BJ (cell line): ENCODE data around the gene PACRG. TPM values are rescaled to one million over a fixed set of nuclear protein-coding genes. Genes with fewer than 3 reads are reported as not detected.

Experiments
- CTCF ChIA-PET: fragments of 350-600 bp; formaldehyde crosslinking; extraction: SDS; loops from one replicate; lab custom pipeline; 2021; ENCODE audit warnings: antibody characterized with exemption, inconsistent platforms; lab: Yijun Ruan, JAX
- POLR2A ChIA-PET: fragments of 300-600 bp; sonication (Branson Sonifier 250); formaldehyde crosslinking; extraction: SDS; loops from one replicate; lab custom pipeline; 2021; ENCODE audit warnings: antibody characterized with exemption; lab: Charles Lee
- DNase-seq: peaks from one replicate; pipeline ENCODE4 v3.0.0-alpha.2; 2011; ENCODE audit warnings: low read depth
- H3K27me3 ChIP-seq: 2 replicates; pipeline ENCODE4 v1.6.0; 2011; ENCODE audit warnings: low read length; ENCODE audit not compliant: control insufficient read depth, insufficient read depth
- H3K36me3 ChIP-seq: 2 replicates; pipeline ENCODE4 v1.5.1; 2011; ENCODE audit warnings: low read length; ENCODE audit not compliant: control insufficient read depth, insufficient read depth
- H3K4me3 ChIP-seq: 2 replicates; pipeline ENCODE4 v1.5.1; 2011; ENCODE audit warnings: low read depth, mild to moderate bottlenecking, control low read depth, low read length
- CTCF ChIP-seq: IDR thresholded peaks from 2 replicates; pipeline ENCODE4 v1.5.1; 2011; ENCODE audit warnings: low read depth, mild to moderate bottlenecking, control low read depth, inconsistent platforms, low read length, moderate library complexity; ENCODE audit not compliant: insufficient read depth
- polyA plus RNA-seq: library from polyadenylated mRNA; depleted of rRNA; stranded (reverse); fragments of >200 nt; gene quantifications from 2 replicates; pipeline ENCODE4 v1.2.3, GENCODE V29; 2011

The PACRG gene
- polyA plus RNA-seq, 1 experiment = 0.20 TPM

- no peaks in the 10 kb centered on the region for H3K36me3 ChIP-seq
- ChIA-PET CTCF (no interaction called here), POLR2A (no interaction called here)
- no peak overlapping the region for H3K4me3 ChIP-seq
- H3K27me3 ChIP-seq = no peaks in the 10 kb centered on the region
- DNase-seq = no peak
- TF ChIP-seq CTCF = no peak
Observed at GRCh38 chr6:162882801-162883481, 155.2 kb downstream of the PACRG start.

GRCh38 chr6:162887981-162888689, 160.4 kb downstream of the PACRG start:
- Histone ChIP-seq H3K27me3 (no peaks in the 10 kb centered on the region), H3K4me3 (no peak overlapping the region), H3K36me3 (no peaks in the 10 kb centered on the region)
- ChIA-PET CTCF (interaction anchor here (0.5 kb wide), 1 partner anchor 498 kb away, joined by 3 read pairs; no protein-coding TSS in a partner anchor), POLR2A (no interaction called here)
- no peak for DNase-seq
- TF ChIP-seq CTCF = no peak

GRCh38 chr6:162889303-162889702, 161.5 kb downstream of the PACRG start:
- Histone ChIP-seq H3K4me3 (no peak overlapping the region), H3K27me3 (no peaks in the 10 kb centered on the region), H3K36me3 (no peaks in the 10 kb centered on the region)
- no peak for TF ChIP-seq CTCF
- CTCF ChIA-PET = interaction anchor here (0.6 kb wide), 1 partner anchor 170 kb away, joined by 3 read pairs; no protein-coding TSS in a partner anchor
- POLR2A ChIA-PET = no interaction called here
- DNase-seq = no peak

GRCh38 chr6:162898011-162898410, 170.2 kb downstream of the PACRG start:
- TF ChIP-seq CTCF = no peak
- H3K36me3 ChIP-seq = no peaks in the 10 kb centered on the region
- no peaks in the 10 kb centered on the region for H3K27me3 ChIP-seq
- H3K4me3 ChIP-seq = no peak overlapping the region
- ChIA-PET POLR2A (no interaction called here), CTCF (interaction anchor here (0.7 kb wide), 1 partner anchor 518 kb away, joined by 3 read pairs; no protein-coding TSS in a partner anchor)
- no peak for DNase-seq

- DNase-seq = no peak
- H3K36me3 ChIP-seq = no peaks in the 10 kb centered on the region
- H3K4me3 ChIP-seq = no peak overlapping the region
- POLR2A ChIA-PET = no interaction called here
- no peaks in the 10 kb centered on the region for H3K27me3 ChIP-seq
- no peak for TF ChIP-seq CTCF
- CTCF ChIA-PET = no interaction called here
Observed at GRCh38 chr6:162899148-162899547, 171.4 kb downstream of the PACRG start.
